ENCODE data around the gene MYO18A.
A peak's percentile ranks its signal among the peaks of the same experiment; 100 is the strongest.
"Not testable (repeated sequence)": the region's sequence is repeated elsewhere in the genome, so short reads cannot be mapped to it uniquely, and the experiment has no call there.

MYO18A gene

DNA sequence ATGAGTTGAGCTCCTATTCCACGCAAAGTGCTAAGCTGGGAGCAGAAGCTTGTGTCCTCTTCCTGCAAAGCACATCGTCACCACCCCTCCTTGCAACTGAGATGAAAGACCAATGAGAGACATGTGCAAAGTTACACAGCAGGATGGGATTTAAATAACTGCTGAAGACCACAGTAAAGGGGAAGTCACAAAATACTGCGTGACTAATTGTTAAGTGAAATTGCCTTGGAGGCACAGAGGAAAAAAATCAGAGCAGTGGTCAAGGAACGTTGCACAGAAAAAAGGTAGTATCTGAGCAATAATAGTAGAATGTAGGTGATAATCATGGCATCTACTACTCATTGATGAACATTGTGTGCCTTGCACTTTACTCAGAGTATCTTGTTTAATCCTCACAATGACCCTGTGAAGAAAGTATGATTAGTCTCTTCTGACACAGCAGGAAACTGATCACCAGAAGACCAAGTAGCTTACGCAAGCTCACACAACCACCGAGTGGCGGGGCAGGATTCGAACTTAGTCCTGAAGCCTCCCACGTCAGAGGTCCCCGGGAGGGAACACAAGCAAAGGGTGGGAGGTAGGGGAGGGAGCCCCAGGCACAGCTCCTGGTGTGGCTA is 15.4 kb upstream of the MYO18A start:
- DNase-seq, result no peak

DNA sequence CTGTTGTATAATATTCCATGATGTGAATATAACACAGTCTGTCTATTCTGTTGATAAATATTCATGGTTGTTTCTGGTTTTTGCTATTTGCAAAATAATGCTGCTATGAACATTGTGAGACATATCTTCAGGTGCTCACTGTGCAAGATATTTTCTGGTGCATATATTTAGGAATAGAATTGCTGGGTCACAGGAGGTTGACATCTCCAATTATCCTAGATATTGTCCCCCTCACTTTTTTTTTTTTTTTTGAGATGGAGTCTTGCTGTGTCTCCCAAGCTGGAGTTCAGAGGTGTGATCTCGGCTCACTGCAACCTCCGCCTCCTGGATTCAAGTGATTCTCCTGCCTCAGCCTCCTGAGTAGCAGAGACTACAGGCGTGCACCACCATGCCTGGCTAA is 14.5 kb upstream of the MYO18A start:
- DNase-seq, result no peak

DNA sequence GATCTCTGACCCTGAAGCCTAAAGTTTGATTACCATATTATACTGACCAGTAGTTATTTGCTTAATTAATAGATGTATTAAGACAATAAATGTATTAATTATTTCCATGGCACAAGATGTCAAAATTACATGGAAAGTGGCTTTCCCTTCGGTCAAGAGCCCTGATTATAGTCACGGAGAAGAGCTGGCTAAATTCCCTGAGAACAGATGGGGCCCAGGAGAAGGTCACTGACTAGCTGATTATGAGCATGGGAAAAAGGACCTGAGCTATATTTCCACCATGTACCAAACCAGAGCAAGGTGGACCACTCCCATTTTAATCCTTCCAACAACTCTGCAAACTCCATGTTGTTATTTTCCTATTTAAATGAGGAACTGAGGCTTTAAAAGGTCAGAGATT is 12.9 kb upstream of the MYO18A start:
- DNase-seq, result no peak

DNA sequence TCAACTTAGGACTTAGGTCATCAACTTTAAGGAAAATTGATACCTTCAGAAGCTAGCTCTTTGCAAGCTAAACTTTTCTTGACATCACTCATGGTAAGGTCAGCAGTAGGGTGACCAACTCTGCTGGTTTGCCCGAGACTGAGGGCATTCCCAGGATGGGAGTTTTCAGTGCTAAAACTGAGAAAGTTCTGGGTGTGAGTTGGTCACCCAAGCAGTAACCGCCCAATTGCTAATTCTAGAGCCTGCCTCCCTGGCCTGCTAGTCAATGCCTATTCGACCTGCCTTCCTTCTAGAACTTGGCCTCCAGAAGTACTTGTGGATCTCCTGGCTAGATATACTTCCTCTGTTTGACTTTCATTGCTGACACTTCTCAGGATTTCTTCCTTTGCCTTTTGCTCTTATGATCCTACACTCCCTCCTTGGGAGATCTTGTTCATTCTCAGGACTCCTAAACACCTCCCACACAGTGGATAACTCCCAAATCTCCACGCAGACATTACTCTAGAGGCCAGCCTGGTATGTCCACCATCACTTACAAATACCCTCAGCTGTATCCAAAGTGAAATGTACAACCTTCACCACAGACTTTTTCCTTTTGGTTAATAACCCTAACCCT is 10.5 kb upstream of the MYO18A start:
- no peak for DNase-seq

DNA sequence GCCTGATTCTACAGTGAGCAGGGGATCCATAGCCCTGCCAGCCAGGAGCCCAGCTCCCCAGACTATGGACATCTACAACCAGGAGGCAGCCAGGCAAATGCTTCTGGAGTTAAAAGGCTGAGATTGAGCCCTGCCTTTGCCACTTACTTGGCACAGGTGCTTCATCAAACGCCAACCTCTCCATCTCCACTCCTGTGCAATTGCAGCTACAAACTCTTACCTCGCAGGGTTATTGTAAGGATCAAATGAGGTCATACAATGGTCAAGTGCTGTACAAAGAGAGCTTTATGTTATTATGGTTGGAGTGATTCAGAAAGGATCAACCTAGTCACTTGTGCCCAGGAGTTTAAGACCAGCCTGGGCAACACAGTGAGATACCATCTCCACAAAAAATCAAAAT is 9.8 kb upstream of the MYO18A start:
- DNase-seq, result no peak

DNA sequence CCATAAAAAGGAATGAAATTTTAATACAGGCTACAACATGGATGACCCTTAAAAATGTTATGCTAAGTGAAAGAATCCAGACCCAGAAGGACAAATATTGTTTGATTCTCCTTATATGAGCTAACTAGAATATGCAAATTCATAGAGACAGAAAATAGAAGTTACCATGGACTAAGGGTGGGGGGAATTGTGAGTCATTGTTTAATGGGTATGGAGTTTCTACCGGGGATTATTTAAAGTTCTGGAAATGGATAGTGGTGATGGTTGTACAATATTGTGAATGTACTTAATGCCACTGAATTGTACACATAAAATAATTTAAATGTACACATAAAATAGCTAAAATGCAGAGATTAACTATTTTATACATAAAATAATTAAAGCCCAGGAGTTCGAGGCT is 9.2 kb upstream of the MYO18A start:
- no peak for DNase-seq

DNA sequence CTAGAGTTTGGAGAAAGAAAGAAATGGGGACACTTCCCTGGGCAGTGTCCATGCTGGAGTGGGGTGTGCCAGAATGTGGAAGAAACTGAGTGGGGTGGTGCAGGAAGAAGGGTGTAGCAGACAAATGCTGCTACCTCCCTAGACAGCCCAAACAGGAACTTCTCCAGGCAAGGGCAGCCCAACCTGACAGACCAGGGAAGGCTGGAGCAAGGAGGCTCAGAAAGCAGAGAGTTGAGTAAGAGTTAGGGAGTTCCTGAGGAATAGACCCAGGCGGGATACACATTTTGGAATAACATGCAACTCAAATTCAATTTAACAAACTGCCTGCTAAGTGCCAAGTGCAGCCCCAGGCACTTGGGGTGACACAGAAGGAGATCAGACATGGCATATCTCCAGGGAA is 1.0 kb upstream of the MYO18A start:
- no peak for DNase-seq

DNA sequence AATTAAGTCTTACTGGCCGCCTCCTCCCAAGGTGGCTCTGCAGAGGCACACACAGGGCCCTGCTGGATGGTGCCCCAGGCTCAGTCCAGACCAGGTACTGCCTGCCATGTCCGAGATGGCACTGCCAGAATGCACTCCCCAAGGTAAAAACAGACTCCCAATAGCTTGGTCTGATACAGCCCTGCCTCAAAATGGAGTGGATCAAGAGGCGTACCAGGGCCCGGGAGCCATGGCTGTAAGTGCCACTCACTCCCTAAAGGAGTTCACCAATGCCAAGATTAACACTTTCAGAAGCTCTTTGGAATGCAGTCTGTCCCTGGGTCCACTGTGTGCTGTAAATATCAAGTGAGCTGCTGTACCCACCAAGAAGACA is 576 bp upstream of the MYO18A start:
- DNase-seq, result no peak

DNA sequence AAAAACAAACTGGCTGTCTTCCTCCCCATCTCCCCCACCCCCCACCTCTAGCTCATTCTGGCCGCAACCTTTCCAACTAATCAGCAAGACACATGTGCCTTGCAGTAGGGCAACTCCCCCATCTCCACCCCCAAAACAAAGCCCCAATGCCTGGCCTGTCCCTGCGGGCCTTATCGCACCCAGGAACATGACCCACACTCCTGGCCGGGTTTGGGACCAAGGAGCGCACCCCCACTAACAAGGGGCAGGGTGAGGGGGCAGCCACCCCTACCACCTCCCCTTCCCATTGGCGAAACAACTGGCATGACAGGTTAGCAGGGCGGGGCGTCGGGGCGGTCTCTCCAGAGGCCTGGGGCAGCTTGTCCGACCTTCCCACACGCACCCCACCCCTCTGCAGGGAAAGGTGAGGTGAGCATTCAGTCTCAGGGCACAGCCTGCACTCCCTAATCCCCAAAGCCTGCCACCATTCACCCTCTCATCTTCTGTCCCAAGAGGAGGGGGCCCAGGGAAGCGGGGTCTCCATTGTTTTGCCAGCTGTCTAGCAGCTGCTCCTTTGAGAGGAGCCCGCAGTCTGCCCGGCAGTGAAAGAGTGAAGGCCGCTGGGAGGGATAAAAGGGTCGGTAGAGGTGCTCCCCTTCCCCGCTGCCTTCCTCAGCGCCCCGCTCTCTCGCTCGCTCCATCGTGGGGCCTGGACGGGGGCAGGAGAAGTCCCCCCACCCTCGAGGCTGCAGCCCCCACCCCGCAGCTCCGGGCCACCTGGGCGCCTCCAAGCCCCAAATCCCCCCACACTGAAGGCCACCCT is 765 bp downstream of the MYO18A start:
- peak; percentile 62 for DNase-seq

DNA sequence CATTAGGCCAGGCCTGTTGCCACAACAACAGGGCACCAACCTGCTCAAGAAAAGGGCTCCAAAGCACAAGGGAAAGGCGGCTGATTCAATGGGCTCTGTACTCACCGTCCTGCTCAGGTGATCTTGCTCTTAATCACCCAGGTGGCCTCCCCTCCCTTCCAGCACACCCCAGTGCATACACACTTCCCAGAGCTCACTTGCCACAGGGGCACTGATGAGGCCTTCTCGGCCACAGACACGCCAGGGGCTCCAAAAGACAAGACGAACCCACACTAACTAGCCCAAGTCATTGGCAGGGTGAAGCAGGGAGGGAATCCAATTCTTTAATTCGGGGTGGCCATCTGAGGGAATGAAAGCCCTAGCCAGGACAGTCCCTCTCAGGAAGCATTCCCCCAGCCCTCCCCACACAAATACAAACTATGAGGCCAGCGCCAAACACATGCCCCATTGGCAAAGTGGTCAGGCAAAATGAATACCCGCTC is 1.4 kb downstream of the MYO18A start:
- DNase-seq, result no peak

DNA sequence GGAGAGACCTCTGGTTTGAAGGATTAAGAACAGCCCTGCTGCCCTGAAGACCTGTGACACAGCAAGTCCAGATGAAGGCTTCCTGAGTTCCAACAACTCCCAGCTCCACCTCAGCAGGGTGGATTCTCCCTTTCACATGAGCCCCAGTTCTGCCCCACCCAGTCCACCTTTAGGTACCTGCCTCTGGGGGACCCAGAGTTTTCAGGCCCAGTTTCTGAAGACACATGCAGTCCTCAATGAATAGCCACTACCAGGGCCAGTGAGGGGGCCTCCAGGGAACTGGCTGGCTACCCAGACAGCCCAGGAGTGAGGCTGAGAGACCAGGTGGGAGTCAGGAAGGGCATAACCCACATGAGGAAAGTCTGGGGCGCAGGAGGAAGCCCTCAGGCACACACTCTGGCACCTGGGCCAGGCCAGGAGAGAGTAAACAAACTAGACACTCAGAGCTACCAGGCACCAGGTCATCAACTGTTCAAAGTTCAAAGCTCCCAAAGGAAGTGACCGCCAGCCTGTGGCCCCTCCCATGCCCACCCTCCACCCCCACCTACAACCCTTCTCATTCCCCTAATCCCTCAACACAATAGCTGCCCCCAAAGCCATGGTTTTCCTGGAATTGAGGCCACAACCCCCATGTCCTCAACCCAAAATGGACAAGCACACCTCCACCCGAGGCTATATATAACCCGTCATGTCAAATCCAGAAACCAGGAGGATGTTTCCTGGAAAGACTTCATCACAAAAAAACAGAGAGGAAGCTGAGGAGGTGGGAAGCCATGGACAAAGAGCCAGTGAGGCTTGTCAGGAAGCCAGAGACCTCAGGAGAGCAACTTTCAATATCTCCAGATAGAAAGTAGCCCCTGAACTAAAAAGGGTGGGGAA is 2.1 kb downstream of the MYO18A start:
- no peak for DNase-seq

DNA sequence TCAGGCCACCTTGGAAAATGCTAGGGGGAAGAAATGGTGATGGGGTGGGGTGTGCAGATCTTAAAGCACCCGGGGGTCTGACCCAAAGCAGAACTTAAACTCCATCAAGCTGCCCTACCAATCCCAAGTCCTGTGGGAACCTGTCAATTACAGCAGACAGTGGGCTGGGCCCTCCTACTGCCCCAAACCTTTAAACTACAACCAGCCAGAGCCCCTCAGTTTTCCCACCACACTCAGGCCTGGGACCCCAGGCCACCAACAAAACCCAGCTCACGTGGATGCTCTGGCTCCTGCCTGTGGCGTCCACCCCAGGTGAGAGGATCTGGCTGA is 2.7 kb downstream of the MYO18A start:
- DNase-seq, result no peak

DNA sequence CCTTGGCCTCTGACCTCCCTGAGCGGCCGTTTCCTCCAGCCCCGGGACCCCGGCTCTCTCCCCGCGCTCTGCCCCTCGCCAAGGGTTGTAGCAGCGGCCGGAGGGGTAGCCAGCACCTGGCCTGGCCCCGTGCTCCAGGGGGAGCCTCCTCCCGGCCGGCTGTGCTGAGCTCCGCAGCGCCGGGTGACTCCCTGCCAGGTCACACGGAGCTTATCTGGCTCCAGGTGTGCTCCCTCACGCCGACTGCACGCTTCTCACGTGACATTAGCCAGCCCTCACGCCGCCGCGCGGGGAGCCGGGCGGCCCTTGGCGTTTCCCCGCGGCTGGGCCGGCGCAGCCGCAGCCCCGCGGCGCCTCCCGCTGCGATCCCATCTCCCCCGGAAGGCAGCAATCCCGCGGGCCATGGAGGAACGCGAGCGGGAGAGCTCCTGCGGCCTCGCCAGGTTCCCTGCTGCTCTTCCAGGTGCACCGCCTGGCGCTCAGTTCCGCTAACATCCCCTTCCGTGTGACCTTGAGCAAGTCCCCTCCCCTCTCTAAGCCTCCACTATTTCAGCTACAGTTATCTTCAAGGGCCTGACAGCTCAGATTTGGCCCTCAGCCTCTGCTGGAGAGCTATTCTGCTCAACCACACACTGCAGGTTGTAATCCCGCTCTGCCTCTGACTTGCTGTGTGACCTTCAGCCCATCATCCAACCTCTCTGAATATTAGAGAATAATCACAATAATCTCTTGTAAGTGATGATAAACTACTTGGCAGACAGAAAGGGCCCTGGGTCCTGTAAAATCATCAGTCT is 3.4 kb downstream of the MYO18A start:
- DNase-seq, result peak; percentile 85

DNA sequence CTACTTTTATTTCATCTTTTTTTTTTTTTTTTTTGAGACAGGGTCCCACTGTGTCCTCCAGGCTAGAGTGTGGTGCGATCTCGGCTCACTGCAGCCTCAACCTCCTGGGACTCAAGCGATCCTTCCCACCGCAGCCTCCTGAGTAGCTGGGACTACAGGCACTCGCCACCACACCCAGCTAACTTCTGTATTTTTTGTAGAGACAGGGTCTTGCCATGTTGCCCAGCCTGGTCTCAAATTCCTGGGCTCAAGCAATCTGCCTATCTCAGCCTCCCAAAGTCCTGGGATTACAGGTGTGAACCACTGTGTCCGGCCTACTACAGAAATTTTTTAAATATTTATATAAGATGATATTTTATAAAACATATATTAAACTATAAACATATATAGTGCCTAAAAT is 4.8 kb downstream of the MYO18A start:
- no peak for DNase-seq

DNA sequence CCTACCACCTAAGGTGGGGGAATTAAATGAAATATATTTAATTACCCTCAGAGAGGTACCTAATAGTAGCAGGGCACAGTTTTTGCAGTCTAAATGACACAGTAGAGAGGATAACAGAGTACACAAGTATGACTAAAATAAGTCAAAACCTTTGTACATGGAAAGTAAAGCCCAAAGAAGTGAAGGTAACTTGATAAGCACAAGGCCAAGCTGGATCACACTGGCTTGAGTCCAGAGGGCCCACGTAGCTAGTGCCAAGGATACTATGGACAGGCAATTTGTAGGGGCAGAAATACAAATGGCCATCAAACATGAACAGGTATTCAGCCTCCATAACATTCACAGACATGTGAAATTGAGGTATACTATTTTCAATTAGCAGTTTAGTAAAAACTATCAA is 7.6 kb downstream of the MYO18A start:
- DNase-seq, result no peak

DNA sequence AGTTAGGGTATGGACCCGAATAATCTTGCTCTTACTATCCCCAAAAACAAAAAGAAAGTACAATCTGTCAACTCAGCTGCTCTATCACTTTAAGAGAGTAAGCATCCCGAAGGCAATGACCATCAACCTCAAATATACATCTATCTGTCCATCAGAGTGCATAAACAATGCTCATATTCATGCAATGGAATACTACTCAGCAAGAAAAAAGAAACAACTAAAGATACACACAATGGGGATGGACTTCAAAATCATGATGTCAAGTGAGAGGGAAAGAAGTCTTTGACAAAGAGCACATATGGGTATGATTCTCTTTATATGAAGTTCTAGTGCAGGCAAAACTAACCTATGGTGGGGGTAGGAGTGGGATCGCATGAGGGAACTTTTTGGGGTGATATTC is 9.5 kb downstream of the MYO18A start:
- no peak for DNase-seq

DNA sequence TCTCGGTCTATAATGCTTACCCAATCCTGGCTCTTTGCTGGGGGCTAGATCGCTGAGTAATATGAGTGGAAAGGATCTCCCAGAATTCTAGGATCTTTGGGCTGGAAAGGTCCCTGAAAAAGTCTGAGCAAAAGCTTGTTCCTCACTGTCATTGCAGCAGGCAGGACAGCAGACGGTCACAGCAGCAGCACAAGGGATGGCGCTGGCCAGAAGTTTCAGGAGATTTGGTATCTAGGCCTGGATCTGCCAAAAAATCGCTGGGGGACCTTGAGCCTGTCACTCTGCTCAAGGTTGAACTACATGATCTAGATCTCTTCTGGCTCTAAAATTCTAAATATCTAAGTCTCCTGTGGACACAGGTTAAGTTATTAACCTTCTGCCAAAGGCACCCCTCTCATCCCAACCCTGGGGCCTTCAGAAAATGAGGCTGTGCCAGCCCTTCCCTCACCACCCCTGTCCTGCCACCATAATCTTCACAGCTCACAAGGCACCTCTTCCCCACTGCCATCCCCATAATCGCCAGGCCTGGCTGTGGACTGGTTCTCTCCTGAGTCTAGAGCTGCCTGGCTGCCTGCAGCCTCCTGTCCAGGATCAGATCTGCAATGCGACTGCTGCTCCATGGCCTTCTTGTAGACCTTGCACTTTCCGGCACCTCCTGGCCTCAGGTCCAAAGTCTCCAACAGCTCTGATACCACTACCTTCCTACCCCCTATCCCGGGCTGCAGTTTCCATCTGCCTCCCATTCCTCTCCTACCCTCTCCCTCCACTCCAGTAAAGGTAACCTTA is 10.2 kb downstream of the MYO18A start:
- DNase-seq, result no peak

DNA sequence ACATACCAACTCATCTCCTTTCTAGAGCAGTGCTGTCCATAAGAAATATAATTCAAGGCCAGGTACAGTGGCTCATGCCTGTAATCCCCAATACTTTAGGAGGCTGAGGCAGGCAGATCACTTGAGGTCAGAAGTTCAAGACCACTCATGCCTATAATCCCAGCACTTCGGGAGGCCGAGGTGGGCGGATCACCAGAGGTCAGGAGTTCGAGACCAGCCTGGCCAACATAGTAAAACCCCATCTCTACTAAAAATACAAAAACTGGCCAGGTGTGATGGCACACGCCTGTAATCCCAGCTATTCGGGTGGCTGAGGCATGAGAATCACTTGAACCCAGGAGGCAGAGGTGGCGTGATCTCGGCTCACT is 11.5 kb downstream of the MYO18A start:
- DNase-seq, result not testable (repeated sequence)

DNA sequence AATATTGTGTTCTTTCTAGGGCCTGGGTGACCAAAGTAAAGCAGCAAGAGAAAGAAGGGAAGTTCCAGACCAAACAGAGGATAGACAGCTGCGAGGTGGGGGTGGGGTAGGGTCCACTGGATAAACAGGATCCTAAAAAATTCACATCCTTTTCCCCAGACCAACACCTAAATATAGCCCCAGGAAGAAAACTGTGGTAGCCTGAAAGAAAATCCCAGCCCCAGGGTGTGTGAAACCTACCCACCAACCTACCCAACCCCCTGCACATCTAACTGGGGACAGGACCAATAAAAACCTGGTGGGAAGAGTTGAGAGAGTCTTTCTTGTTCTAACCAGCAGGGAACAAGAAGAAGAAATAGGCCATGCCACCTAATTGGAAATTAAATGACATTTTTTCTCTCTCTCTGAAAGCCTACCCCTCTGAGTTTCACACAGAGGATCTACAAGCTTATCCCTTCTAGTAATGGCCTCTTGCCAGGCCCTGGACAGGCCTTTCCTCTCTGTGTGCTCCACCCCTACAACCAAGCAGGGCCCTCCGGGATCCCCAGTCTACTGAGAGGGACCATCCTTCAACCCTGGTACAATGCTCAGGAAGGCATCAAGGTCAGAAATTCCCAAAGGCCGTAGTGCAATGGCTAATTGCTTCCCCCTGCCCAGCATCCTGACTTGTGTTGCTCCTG is 12.0 kb downstream of the MYO18A start:
- DNase-seq, result no peak

DNA sequence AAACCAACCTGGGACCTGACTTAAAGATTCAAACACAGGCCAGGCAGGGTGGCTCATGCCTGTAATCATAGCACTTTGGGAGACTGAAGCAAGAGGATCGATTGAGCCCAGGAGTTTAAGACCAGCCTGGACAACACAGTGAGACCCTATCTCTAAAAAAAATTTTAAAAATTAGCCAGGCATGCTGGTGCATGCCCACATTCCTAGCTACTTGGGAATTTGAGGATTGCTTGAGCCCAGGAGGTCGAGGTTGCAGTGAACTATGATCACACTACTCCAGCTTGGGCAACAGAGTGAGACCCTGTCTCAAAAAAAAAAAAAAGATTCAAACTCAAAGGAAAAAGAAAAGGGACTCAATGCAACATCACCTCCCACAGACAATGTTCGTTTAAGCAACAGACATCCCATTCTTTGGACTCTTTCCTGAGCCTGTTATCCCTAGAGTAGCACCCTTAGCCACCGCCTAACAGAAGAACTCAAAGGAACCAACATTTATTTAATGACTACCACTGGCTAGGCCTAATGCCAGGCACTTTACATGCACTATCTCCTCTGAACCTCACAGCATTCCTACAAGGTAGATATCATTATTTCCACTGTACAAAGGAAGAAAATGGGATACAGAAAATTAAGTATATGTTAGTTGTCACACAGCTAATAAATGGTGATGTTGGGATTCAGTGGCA is 12.7 kb downstream of the MYO18A start:
- DNase-seq, result no peak

DNA sequence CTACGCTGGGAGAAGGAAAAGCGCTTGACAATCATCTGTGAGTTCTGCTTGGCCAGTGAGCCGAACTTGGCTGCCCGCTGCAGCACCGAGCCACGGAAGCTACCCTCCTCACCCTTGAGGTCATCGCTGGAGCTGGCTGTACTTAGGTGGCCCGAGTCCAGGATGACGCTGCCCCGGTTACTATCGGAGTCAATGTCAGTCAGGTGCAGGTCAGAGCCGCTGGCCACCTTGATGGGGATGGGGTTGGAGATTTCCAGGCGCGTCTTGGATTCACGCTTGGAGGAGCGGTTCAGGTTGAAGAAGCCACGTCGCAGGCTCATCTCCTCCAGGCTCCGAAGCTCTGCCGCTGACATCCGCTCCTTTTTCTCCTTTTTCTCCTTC is 13.7 kb downstream of the MYO18A start:
- no peak for DNase-seq
